SK-N-SH (cell line): ENCODE data around the gene XRCC6. TPM values are rescaled to one million over a fixed set of nuclear protein-coding genes. Genes with fewer than 3 reads are reported as not detected.
"Not testable (repeated sequence)": the region's sequence is repeated elsewhere in the genome, so short reads cannot be mapped to it uniquely, and the experiment has no call there.

Experiments
- CTCF ChIA-PET: fragments of 300-600, 350-600 bp; formaldehyde crosslinking; extraction: SDS; loops from one replicate; lab custom pipeline; 2021; lab: Yijun Ruan, JAX
- POLR2A ChIA-PET: fragments of 350-600 bp; sonication (Branson Sonifier 250); formaldehyde crosslinking; extraction: SDS; loops from one replicate; lab custom pipeline; 2020; ENCODE audit warnings: antibody characterized with exemption, inconsistent platforms; lab: Yijun Ruan, JAX
- DNase-seq: peaks from one replicate; pipeline ENCODE4 v3.0.0; 2012
- H2AFZ ChIP-seq: fragments of 200-600 bp; sonication (generic); 2 replicates; pipeline ENCODE4 v1.8.1; 2016; ENCODE audit warnings: antibody characterized with exemption, mild to moderate bottlenecking, low read depth
- H3F3A ChIP-seq: fragments of 200-600 bp; sonication (generic); replicated peaks from 2 replicates; pipeline ENCODE3; 2016; ENCODE audit warnings: antibody characterized with exemption, mild to moderate bottlenecking; ENCODE audit not compliant: insufficient read depth
- H3K27ac ChIP-seq, 2 experiments: fragments of 200-500 bp in 1 of 2; fragments of 200-600 bp in 1 of 2; sonication (Bioruptor generic) in 1 of 2; sonication (generic), shearing (Covaris generic) in 1 of 2; 2 replicates each; pipeline versions ENCODE4 v1.5.1 to v1.6.1; 2014 to 2016; ENCODE audit warnings: low read depth in 2 of 2, inconsistent platforms in 1 of 2, low read length in 1 of 2, mild to moderate bottlenecking in 1 of 2, mixed read lengths in 1 of 2
- H3K27me3 ChIP-seq: fragments of 200-600 bp; sonication (generic), shearing (Covaris generic); 2 replicates; pipeline ENCODE4 v1.6.1; 2016; ENCODE audit warnings: mixed run types; ENCODE audit not compliant: insufficient read depth
- H3K36me3 ChIP-seq, 2 experiments: fragments of 200-500 bp in 1 of 2; fragments of 200-600 bp in 1 of 2; sonication (Bioruptor generic) in 1 of 2; sonication (generic) in 1 of 2; replicated peaks in 1 of 2; 2 replicates each; pipeline versions ENCODE3 to v1.5.1; 2014 to 2016; ENCODE audit warnings: low read length in 1 of 2, mild to moderate bottlenecking in 1 of 2; ENCODE audit not compliant: insufficient read depth in 2 of 2, control insufficient read depth in 1 of 2
- H3K4me1 ChIP-seq, 2 experiments: fragments of 200-500 bp in 1 of 2; fragments of 200-600 bp in 1 of 2; sonication (Bioruptor generic) in 1 of 2; sonication (generic), shearing (Covaris generic) in 1 of 2; 2 replicates each; pipeline versions ENCODE4 v1.5.1 to v1.6.1; 2014 to 2016; ENCODE audit warnings: low read depth in 1 of 2, low read length in 1 of 2, mixed run types in 1 of 2; ENCODE audit not compliant: insufficient read depth in 2 of 2, control insufficient read depth in 1 of 2
- H3K4me2 ChIP-seq: fragments of 200-600 bp; sonication (generic), shearing (Covaris generic); 2 replicates; pipeline ENCODE4 v1.6.1; 2017; ENCODE audit warnings: mixed run types
- H3K4me3 ChIP-seq, 2 experiments: fragments of 200-500 bp in 1 of 2; fragments of 200-600 bp in 1 of 2; sonication (Bioruptor generic) in 1 of 2; sonication (generic), shearing (Covaris generic) in 1 of 2; 2 replicates each; pipeline versions ENCODE4 v1.5.1 to v1.8.1; 2014 to 2016; ENCODE audit warnings: low read depth in 2 of 2, inconsistent platforms in 1 of 2, low read length in 1 of 2, mild to moderate bottlenecking in 1 of 2, mixed read lengths in 1 of 2, moderate library complexity in 1 of 2
- H3K79me2 ChIP-seq: fragments of 200-600 bp; sonication (generic); 2 replicates; pipeline ENCODE4 v1.8.1; 2017; ENCODE audit warnings: mild to moderate bottlenecking; ENCODE audit not compliant: insufficient read depth
- H3K9ac ChIP-seq: fragments of 200-600 bp; sonication (generic); 2 replicates; pipeline ENCODE4 v1.6.1; 2017; ENCODE audit warnings: mixed run types
- H3K9me2 ChIP-seq: fragments of 200-600 bp; sonication (generic); 2 replicates; pipeline ENCODE4 v1.6.1; 2017; ENCODE audit warnings: mixed run types
- H3K9me3 ChIP-seq: fragments of 200-600 bp; sonication (generic); 2 replicates; pipeline ENCODE4 v1.6.1; 2017; ENCODE audit warnings: mixed run types, mild to moderate bottlenecking, moderate library complexity
- H4K20me1 ChIP-seq: fragments of 200-600 bp; sonication (generic); 2 replicates; pipeline ENCODE4 v1.6.1; 2017; ENCODE audit warnings: mild to moderate bottlenecking, mixed run types; ENCODE audit not compliant: insufficient read depth
- CHD2 ChIP-seq: fragments of 150-350 bp; IDR thresholded peaks from 2 replicates; pipeline ENCODE4 v1.6.1; 2018; ENCODE audit warnings: low read length; ENCODE audit not compliant: partially characterized antibody
- ELF1 ChIP-seq: IDR thresholded peaks from 2 replicates; pipeline ENCODE4 v1.4.0; 2012
- EZH2phosphoT487 ChIP-seq: fragments of 200-600 bp; sonication (generic); IDR thresholded peaks from 2 replicates; pipeline ENCODE4 v1.6.1; 2017; ENCODE audit warnings: low read depth, mixed run types, mild to moderate bottlenecking, antibody characterized with exemption, moderate library complexity, borderline replicate concordance
- FOXM1 ChIP-seq: IDR thresholded peaks from 2 replicates; pipeline ENCODE4 v1.4.0; 2012; ENCODE audit warnings: low read depth, mild to moderate bottlenecking
- GABPA ChIP-seq: IDR thresholded peaks from 2 replicates; pipeline ENCODE4 v1.4.0; 2012; ENCODE audit warnings: low read depth, mild to moderate bottlenecking
- GATA2 ChIP-seq: sonication (generic); formaldehyde crosslinking; IDR thresholded peaks from 2 replicates; pipeline ENCODE4 v1.5.0; 2020; ENCODE audit warnings: mild to moderate bottlenecking, missing genetic modification reagents
- MXI1 ChIP-seq: IDR thresholded peaks from 2 replicates; pipeline ENCODE4 v1.6.1; 2012; ENCODE audit warnings: mild to moderate bottlenecking, low read depth, low read length, improper control_type of control experiment
- NRF1 ChIP-seq: IDR thresholded peaks from 2 replicates; pipeline ENCODE4 v1.6.1; 2012; ENCODE audit warnings: low read depth, mild to moderate bottlenecking, low read length
- POLR2AphosphoS5 ChIP-seq: IDR thresholded peaks from 2 replicates; pipeline ENCODE4 v1.6.1; 2012; ENCODE audit warnings: low read depth, low read length
- RAD21 ChIP-seq: IDR thresholded peaks from 2 replicates; pipeline ENCODE4 v1.6.1; 2012; ENCODE audit warnings: mild to moderate bottlenecking, low read length
- RFX5 ChIP-seq: IDR thresholded peaks from 2 replicates; pipeline ENCODE4 v1.6.1; 2012; ENCODE audit warnings: mild to moderate bottlenecking, improper control_type of control experiment, low read length
- SMC3 ChIP-seq: IDR thresholded peaks from 2 replicates; pipeline ENCODE4 v1.6.1; 2012; ENCODE audit warnings: low read depth, low read length, improper control_type of control experiment
- TAF1 ChIP-seq: IDR thresholded peaks from 2 replicates; pipeline ENCODE4 v1.6.1; 2012; ENCODE audit warnings: low read depth, mild to moderate bottlenecking, low read length, moderate library complexity, borderline replicate concordance
- TCF12 ChIP-seq: IDR thresholded peaks from 2 replicates; pipeline ENCODE4 v1.4.0; 2012
- WGBS: methylation state at CpG from one replicate; pipeline ENCODE4 v1.1.6; 2017; ENCODE audit warnings: low lambda C conversion rate; 5-methylcytosine and 5-hydroxymethylcytosine counted together
- polyA plus RNA-seq, 3 experiments: library from polyadenylated mRNA; depleted of rRNA; stranded (reverse); fragments of >200 nt; gene quantifications; 2 replicates each; pipeline ENCODE4 v1.2.3, GENCODE V29; 2012
- TF ChIP-seq, protein P1 (sequence below): IDR thresholded peaks from 2 replicates; pipeline ENCODE4 v1.4.0; 2012; ENCODE audit warnings: low read depth, borderline replicate concordance
- TF ChIP-seq, protein P2 (sequence below): IDR thresholded peaks from 2 replicates; pipeline ENCODE4; 2012
- TF ChIP-seq, protein P3 (sequence below): IDR thresholded peaks from 2 replicates; pipeline ENCODE4 v1.4.0; 2012; ENCODE audit warnings: low read depth, borderline replicate concordance

Gene XRCC6
- polyA plus RNA-seq, 1 of the 3 experiments (the other 2 are of a cell fraction), result 78.1 TPM

DNA sequence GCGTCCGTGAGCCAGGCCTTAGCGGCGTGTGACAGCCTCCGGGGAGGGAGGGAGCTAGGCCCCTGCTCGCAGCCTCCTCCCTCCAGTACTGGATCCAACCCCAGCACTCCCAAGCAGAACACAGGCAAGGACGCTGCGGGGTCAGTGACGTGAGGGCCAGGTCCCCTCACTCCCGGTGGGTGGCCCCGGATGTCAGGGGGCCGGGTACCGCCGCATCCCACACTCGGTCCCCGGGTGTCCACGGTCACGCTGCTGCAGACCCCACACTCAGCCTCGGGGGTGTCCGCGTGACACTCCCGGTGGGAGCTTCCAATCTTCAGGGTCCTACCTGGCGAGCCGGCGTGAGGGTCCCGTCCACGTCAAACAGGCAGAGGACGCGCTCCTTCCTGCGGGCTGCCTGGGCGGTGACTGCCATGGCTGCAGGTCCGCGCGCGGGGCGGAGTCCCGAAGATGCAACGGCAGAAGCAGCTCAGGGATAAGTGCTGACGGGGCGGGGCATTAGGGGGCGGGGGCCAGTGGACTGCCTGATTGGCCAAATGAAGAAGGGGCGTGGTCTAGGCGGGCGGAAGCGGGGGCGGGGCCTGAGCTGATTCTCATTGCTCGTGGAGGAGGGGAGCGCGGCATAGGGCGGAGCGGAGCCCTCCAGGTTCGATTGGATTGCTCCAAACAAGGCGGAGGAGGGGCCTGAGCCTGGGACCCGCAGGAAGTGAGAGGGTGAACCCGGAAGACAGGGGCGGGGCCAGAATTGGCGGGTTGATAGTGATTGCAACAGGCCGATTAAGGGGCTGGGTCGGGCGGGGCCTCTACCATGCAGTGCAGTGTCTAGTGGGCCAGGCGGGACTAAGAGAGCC, 31.5 kb upstream of the XRCC6 start, which contains the start of gene PMM1:
Gene PMM1 (minus strand): TSS at position 450 of the 851 bp plus-strand sequence. CDS start 35 bp downstream, at position 415.
- Histone ChIP-seq H3K4me1 (peaks cover 0 to 5% of the 10 kb centered on the region in 2 experiments; a peak in 1 of 4 replicates), H3K36me3 (no peaks in the 10 kb centered on the region), H3K9ac (peak within 1 kb of the TSS; percentile 69), H3K27me3 (no peaks in the 10 kb centered on the region), H3K79me2 (peaks cover 17% of the 10 kb centered on the region; the same call in 1 of the 2 replicates), H3K9me3 (no peaks in the 10 kb centered on the region), H2AFZ (0 out of 2 replicates have a peak within 1 kb of the TSS, but pooled peaks have one; percentile 72), H3K27ac (peak within 1 kb of the TSS; percentile 45 to 58; a peak in 3 of 4 replicates), H3K9me2 (no peaks in the 10 kb centered on the region), H3F3A (no peaks in the 10 kb centered on the region), H3K4me2 (peak within 1 kb of the TSS; percentile 82), H4K20me1 (no peaks in the 10 kb centered on the region), H3K4me3 (peak within 1 kb of the TSS; percentile 66 to 70)
- peak; percentile 93 for DNase-seq
- peak; percentile 59 for TF ChIP-seq MXI1
- peak; percentile 64; the same call in 1 of the 2 replicates for TF ChIP-seq TAF1
- 0 out of 2 replicates have a peak, but pooled peaks have one; percentile 30 for TF ChIP-seq POLR2AphosphoS5
- TF ChIP-seq NRF1, result no peak
- TF ChIP-seq RFX5, result no peak
- no peak for TF ChIP-seq FOXM1
- TF ChIP-seq, protein P1, sequence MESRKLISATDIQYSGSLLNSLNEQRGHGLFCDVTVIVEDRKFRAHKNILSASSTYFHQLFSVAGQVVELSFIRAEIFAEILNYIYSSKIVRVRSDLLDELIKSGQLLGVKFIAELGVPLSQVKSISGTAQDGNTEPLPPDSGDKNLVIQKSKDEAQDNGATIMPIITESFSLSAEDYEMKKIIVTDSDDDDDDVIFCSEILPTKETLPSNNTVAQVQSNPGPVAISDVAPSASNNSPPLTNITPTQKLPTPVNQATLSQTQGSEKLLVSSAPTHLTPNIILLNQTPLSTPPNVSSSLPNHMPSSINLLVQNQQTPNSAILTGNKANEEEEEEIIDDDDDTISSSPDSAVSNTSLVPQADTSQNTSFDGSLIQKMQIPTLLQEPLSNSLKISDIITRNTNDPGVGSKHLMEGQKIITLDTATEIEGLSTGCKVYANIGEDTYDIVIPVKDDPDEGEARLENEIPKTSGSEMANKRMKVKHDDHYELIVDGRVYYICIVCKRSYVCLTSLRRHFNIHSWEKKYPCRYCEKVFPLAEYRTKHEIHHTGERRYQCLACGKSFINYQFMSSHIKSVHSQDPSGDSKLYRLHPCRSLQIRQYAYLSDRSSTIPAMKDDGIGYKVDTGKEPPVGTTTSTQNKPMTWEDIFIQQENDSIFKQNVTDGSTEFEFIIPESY, result no peak
- TF ChIP-seq RAD21, result no peak
- TF ChIP-seq EZH2phosphoT487, result no peak
- TF ChIP-seq TCF12, result no peak
- peak; percentile 64 for TF ChIP-seq GABPA
- TF ChIP-seq SMC3, result no peak
- TF ChIP-seq, protein P2, sequence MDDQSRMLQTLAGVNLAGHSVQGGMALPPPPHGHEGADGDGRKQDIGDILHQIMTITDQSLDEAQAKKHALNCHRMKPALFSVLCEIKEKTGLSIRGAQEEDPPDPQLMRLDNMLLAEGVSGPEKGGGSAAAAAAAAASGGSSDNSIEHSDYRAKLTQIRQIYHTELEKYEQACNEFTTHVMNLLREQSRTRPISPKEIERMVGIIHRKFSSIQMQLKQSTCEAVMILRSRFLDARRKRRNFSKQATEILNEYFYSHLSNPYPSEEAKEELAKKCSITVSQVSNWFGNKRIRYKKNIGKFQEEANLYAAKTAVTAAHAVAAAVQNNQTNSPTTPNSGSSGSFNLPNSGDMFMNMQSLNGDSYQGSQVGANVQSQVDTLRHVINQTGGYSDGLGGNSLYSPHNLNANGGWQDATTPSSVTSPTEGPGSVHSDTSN, result 0 out of 2 replicates have a peak, but pooled peaks have one; percentile 5
- TF ChIP-seq CHD2, result peak; percentile 50
- peak; percentile 77 for TF ChIP-seq ELF1
- TF ChIP-seq GATA2 (CRISPR knock-in tag), result no peak
- TF ChIP-seq, protein P3, sequence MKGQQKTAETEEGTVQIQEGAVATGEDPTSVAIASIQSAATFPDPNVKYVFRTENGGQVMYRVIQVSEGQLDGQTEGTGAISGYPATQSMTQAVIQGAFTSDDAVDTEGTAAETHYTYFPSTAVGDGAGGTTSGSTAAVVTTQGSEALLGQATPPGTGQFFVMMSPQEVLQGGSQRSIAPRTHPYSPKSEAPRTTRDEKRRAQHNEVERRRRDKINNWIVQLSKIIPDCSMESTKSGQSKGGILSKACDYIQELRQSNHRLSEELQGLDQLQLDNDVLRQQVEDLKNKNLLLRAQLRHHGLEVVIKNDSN, result no peak
- ChIA-PET POLR2A (interaction anchor here (1.0 to 1.4 kb wide), 6 partner anchors 8 to 46 kb away, joined by 3 to 4 read pairs (median 4); partner anchors contain the start of gene POLR3H), CTCF (interaction anchor here (1.0 to 1.5 kb wide), 4 partner anchors 8 to 56 kb away, joined by 3 to 7 read pairs (median 4); no protein-coding TSS in a partner anchor)
- WGBS, result 0% methylated on average over 10 of the region's 61 CpGs

DNA sequence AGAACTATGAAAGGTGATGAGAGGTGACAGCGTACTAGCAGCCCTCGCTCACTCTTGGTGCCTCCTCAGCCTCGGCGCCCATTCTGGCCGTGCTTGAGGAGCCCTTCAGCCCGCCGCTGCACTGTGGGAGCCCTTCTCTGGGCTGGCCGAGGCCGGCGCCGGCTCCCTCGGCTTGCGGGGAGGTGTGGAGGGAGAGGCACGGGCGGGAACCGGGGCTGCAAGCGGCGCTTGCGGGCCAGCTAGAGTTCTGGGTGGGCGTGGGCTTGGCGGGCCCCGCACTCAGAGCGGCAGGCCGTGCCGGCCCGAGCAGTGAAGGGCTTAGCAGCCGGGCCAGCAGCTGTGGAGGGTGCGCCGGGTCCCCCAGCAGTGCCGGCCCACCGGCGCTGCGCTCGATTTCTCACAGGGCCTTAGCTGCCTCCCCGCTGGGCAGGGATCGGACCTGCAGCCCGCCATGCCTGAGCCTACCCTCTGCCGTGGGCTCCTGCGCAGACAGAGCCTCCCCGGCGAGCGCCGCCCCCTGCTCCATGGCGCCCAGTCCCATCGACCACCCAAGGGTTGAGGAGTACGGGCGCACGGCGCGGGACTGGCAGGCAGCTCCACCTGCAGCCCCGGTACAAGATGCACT, 27.6 kb upstream of the XRCC6 start:
- H3K9me3 ChIP-seq, H3K9ac ChIP-seq, DNase-seq, H3K4me2 ChIP-seq, H3F3A ChIP-seq, H3K27ac ChIP-seq, H2AFZ ChIP-seq, H3K36me3 ChIP-seq, H3K27me3 ChIP-seq, H3K4me3 ChIP-seq, H4K20me1 ChIP-seq, POLR2A ChIA-PET, H3K9me2 ChIP-seq: not testable (repeated sequence)
- WGBS, result 93% methylated on average over 13 of the region's 51 CpGs
- CTCF ChIA-PET, result interaction anchor here (1.3 to 1.5 kb wide), 2 partner anchors 16 to 26 kb away, joined by 3 read pairs; no protein-coding TSS in a partner anchor
- Histone ChIP-seq H3K79me2 (peaks cover 11% of the 10 kb centered on the region; the same call in 1 of the 2 replicates), H3K4me1 (peaks cover 5 to 18% of the 10 kb centered on the region in 2 experiments; a peak in 2 of 4 replicates)
